CD4-positive, alpha-beta T cell treated with Interleukin-17A for 1 hour (primary cell): Measurements from ENCODE around the gene TTLL12.

ENCODE experiments used
- DNase-seq: peaks from one replicate; pipeline ENCODE4 v3.0.0-alpha.2; 2020

Gene TTLL12

DNA sequence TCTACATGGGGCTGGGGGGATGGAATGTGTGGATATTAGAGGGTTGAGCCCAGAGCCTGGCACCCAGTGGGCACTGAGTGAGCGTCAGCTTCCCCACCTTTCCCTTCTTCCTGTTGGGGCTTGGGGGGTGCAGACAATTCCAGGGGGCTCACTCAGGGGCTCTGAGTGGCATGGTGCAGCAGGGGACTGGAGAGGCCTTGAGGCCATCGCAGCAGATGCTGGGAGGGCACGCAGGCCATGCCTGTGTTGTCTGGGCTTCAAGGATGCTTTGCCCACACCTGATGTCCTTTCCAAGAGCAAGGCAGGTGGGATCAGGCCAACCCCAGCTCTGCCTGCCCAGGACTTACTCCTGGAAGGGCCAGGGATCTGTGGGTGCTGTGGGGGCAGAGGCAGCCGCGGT lies 11.2 kb upstream of the TTLL12 start:
- no peak for DNase-seq

DNA sequence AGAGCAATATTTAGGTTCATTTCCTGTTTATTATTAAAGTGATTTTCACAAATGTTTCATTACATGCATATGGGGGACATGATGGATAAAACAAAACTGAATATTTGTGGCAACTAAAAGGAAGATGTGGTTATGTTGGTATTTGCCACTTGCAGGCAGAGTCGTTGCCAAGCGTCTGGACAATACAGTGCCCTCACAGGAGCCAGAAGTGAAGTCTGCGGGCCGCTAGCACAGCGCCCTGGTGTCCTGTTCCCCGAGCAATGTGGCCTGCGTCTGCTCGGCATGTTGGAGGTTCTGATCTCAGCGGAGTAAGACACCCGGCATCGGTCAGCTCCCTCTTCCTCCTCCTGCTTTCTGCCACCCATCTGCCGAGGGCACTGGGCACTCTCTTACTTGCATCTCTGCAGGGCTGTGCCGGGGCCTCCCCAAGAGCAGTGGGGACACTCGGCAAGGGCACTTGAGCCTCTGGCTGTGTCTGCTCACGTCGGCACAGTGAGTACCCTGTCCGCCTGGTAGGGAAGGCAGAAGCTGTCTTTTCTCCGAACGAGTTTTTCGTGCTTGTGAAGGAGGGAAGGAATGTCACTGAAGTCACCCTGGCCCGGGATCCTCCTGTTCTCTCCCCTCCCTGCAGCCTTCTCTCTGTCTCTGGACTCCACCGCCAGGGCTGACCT lies 10.5 kb upstream of the TTLL12 start:
- no peak for DNase-seq

DNA sequence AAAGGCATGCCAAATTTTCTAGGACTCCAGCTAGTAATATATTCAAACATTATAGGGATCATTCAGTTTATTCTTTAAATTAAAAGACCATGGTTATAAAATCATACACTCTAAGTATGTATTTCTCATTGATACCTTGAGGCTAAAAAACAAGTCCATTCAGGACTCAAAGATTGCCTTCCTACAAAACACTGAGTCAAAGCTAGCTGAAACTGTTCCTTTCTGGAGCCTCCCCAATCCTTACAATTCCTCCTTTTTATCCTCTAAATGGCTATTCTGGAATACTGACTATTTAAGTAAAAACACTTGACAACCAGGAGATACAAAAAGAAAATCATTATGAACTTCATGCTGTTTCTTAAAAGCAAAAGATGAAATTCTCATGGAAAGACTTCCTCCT lies 4.9 kb upstream of the TTLL12 start:
- DNase-seq = no peak

DNA sequence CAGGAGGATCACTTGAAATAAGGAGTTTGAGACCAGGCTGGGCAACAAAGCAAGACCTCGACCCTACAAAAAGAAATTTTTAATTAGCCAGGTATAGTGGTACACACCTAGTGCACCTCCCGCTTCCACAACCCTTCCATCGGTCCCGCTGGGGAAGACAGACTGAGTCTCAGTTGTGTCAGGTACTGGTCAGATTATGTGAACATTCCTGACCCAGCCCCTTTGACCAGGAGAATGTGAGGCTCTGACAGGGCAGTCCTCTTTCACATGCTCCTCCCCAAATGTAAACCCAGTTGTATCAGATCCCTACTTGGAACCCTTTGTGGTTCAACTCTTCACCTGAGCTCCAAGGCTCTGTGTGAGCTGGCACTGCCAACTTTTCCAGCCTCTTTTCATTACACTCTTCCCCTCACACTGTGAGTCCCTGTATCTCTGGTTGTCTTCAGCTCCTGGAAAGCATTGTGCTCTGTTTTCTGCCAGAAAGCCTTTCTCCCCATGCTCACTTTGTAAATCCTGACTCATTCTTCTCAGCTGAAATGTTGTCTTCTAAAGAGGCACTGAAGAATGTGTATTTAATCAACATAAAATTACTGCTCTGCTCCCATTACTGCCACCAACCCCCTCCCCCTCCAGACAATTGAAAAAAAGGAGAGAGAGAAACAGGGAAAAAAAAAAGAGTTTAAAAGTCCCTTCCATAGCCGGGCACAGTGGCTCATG lies 2.1 kb upstream of the TTLL12 start:
- no peak for DNase-seq

DNA sequence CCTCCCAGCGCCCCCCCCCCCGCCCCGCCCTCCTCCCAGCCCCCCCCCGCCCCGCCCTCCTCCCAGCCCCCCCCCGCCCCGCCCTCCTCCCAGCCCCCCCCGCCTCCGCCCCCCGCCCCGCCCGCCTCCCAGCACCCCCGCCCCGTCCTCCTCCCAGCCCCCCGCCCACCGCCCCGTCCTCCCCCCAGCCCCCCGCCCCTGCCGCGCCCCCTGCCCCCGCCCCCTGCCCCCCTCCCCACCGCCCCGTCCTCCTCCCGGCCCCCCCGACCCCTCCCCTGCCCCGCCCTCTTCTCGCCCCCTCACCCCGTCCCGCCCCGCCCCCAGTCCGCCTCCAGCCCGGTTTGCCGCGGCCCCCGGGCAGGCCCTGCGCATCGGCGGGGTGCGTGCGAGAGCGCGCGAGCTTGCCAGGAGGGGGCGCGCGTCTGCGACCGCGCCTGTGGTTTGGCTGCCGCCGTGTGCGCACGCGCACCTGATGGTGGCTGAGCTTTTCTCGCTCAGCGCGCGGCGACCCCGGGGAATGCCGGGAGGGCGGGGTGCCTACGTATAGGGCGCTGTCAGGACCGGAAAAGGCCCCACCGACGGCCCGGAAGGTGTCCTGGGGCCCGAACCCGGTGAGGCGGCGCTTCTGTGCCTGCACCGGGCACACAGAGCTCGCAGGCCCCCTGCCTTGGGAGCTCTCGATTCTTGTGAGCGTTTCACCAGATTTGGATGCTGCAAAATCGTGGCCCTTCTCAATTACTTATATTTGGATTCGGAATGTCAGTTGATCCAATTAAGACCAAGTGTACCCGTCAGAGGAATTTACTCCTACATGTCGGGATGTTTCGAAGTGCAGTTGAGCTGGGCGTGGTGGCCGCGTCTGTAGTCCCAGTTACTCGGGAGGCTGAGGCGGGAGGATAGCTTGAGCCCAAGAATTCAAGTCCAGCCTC lies 501 bp upstream of the TTLL12 start:
- peak; percentile 96 for DNase-seq

DNA sequence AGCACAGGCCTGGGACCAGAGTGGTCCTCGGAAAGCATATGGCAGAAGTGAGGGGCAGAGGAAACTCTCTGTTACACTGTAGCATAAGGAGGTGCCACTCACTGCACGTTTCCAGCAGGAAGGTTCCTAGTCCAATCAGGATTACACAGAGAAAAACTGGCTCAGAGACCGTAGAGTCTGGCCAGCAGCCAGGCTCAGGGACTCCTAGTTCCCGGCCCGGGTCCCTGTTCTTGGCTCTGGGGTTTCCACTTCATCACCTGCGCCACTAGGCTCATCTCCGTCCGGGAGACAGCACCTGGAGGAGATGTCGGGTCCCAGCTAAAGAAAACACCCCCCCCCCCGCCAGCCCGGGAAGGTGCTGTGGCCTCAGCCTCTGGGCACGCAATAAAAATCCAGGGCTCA lies 1.1 kb downstream of the TTLL12 start:
- no peak for DNase-seq

DNA sequence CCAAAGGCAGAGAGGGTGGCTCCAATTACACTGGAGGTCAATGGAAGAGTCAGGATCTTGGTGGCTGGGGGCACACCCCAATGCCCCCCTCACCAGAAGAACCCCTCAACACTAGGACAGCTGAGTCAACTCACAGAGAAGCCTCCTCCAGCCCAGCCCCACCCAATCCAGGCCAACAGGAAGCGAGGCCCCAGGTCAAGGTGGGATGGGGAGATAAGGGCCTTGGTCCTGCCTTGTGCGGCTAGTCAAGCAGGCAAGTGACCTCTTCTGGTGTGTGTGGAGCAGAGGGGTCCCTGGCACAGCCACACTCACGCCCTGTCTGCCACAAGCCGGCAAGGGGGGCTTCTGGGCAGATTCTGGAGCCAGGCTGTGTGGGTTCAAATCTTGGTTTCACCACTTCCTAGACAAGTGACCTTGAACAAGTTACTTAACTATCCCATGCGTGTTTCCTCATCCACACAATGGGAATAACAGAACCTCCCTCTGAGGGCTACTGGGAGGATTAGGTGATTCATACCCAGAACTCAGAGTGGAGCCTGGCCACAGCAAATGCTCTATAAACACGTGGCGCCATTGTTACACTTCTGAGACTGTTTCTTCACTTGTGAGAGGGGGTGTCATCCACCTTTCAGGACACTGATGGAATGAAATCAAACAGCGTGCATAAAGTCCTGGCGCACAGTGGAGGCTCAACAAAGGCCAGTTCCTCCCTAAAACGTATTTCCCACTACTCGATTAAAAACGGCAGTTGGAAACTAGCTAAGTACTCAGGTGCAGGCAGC lies 3.2 kb downstream of the TTLL12 start:
- DNase-seq = no peak

DNA sequence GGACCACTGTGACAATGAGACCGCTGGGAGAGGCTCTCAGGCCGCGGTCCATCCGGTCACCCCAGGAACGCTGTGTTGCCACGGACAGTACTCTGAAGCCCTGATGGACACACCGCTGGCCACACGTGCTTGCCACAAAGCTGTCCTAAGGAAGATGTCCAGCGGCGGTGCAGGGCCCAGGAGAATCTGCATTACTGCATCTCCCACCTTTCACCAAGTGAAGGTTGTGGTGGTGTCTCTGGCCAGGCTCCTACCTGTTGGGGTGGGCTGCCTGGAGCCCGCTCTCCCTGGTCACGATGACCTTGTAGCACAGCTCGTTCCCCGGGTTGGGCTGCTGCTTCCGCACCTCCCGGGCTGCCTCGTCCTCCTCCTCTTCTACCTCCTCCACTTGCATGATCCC lies 4.2 kb downstream of the TTLL12 start:
- no peak for DNase-seq

DNA sequence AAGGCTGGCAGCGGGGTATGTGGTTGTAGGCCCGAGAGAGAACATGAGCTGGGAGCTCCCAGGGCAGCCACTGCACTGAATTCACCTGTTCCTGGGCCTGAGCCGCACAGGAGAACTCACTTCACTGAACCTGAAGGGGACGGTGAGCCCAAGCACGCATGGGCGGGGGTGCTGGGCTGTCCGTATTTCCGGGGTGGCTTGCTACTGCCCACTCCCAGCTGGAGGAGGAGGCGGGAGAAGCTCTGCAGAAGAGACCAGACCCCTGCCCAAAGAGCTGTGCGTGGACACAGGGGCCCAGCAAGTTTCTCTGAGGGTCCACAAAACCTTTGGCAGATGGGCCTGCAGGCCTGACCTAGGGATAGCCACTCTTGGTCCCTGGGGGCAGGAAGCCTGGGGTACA lies 4.8 kb downstream of the TTLL12 start:
- no peak for DNase-seq

DNA sequence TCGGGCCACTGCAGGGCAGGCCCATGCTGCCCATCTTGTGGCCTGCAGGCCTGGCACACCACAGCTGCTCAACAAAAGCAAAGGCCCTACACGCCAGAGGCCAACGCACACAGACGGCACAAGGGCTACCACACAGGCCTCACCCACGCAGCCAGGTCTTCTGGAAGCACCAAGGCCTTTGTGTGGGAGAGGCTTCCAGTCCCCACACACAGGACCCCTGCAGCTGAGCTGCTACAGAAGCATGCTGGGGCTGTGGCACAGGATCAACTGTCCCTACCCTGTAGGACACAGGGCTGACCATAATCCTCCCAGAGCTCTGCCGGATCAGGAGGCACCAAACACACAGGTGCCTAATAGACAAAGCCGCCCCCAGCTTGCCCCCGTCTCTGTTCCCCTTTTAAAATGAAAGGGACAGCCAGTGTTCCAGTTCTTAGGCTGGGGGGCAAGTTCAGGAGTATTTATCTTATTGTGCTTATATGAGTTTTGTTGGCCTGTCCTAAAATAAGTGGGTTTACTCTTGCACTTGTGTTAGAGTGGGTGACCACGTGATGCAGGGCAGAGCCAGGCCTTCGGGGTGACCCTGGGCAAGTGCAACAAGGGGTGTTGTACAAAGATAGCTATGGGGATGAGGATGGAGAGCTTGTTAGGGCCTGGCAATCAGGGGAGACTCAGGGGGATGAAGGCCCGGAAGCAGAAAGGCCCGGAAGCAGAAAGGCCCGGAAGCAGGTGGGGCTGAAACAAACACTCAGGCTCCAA lies 5.4 kb downstream of the TTLL12 start:
- no peak for DNase-seq

DNA sequence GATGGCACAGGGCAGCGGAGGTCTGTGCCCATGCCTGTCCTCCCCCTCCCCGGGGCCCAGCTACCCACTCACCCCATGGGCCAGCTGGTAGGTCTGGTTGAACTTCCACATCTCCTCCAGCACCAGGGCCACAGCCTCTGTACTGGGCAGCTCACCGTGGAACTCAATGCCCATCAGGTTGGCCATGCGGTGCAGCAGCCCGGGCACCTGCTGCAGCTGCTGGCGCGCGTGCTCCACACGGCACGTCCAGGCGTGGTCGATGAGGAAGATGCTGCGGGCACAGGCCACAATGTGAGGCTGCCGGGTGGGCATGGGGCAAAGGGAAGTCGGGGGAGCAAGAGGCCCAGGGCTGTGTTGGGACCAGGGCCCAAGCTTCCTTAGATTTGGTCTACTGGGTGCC lies 6.3 kb downstream of the TTLL12 start:
- DNase-seq = no peak

DNA sequence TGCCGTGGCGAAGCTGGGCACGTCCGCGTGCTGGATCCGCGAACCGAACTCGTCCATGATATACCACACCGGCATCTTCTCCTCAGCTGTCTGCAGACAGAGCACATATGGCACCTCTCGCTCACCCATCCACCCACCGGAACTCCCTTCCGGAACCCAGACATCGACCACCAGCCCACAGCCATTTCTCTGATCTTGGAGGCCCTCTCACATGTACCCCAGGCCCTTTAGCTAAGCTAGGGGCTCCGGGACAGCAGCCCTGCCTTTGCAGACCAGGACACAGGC lies 7.1 kb downstream of the TTLL12 start:
- DNase-seq = no peak

DNA sequence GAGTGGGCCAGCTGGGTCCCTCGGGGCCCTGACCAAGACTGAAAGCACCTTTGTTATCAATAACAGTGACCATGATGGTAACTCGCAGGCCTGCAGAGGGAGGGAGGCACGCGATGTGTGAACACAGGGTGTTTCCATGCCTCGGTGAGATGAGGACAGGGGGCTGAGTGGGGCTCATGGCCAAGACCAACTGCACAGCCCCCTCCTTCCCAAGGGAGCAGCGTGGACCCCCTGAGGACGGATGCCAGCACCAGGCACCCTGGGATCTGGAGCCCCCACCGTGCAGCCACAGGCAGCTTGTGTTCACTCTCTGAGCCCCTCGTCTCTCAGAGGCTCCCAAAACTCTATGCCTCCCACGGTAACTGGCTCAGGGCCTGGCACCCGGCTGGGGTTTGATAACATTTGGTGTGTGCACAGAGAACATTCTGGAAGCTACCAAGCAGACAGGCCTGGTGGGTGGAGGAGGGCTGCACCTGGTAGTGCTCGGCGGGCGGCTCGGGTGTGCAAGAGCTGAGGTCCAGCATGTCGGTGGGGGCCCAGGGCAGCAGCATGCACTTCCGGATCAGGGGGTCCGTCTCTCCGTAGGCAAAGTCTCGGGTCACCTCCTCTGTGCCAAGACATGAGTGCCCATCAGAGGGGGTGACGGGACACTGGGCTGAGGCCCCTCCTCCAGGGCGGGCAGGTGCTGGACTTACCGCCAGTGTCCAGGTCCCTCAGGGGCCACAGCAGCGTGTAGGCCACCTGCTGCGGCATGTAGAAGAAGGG lies 7.6 kb downstream of the TTLL12 start:
- DNase-seq = no peak

DNA sequence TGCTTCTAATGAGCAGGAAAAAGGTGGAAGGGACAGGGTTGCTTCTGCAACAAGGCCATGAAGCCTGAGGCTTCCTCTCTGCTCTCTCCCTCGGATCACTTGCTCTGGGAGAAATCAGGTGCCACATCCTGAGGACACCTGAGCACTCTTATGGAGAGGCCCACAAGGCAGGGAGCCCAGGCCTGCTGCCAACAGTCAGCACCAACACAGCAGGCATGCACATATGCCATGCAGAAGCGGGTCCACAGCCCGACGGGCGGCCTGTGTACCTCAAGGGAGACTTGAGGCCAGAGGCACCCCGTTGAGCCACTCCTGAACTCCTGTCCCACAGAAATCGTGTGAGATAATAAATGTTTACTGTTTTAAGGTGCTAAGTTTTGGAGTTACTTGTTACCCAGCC lies 9.5 kb downstream of the TTLL12 start:
- no peak for DNase-seq

DNA sequence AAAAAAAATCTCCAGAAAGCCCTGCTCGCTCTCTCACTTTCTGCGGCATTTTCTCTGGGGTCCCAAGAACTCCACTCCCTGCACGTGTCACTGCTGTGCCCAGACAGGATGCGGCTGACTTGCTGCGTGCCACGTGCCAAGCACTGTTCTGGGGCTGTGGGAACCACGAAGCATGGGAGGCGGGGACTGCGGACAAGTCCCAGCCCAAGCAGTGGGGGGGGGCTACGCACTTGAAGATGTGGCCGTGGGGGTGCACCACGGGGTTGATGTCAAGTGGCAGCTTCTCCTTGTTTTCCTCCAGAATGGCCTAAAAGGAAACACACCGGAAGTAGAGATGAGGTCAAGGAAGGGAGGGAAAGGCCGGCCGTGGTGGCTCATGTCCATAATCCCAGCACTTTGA lies 10.8 kb downstream of the TTLL12 start:
- DNase-seq = no peak

DNA sequence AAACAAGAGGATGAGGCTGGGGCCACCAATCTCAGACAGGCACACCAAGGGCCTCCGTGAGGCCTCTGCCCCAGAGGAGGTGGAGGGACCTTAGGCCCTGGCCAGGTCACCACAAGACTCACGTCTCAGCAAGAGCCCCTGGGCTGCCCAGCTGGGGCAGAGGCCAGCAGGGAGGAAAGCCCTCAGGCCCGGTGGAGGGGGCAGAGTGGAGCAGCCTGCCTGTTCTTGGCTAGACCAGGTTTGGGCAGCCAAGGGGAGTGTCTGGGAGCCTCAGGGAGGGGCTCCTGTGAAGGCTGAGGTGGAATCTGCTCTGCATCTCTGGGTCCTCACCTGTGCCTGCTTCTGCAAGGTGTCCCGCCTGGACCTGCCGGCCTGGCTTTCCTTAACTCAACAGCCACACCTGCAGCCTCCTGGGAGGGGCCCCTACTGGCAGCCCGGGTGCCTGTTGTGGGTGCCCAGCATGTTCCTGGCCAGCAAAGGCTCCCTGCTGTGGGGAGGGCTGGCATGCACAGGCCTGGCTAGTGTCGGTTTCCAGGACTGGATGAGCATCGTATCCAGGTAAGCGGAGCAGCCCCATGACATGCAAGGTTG lies 11.9 kb downstream of the TTLL12 start:
- no peak for DNase-seq

DNA sequence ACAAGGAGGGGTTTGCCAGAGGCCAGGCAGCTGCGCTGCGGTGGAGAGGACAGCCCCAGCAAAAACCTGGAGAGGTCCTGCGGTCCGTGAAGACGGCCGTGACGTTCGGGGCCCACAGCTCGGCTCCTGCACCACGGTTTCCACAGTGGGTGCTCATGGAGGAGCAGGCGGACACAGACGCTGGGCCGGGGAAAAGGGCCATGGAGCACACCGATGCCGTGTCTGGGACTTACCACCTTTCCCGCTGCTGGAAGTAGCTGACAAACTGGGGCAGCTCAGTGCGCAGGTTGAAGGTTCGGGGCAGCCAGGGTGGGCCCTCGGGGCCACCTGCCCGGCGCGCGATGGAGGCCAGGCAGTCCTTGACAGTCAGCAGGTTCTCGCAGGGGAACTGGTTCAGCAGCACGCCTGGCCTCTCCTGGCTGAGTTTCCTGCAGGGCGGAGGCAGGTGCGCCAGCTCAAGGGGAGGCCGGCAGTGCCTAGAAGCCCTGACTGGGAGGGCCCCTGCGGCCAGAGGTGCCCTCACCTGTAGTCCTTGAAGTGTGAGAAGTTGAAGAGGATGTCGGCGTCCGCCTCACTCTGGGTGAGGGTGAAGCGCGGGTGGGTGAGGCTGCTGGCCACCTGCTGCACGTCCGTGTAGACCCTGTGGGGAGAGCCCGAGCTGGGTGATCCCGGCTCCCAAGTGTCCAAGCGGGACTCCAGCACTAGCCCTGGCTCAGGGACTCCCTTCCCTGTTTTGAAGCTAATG lies 12.8 kb downstream of the TTLL12 start:
- DNase-seq = no peak

DNA sequence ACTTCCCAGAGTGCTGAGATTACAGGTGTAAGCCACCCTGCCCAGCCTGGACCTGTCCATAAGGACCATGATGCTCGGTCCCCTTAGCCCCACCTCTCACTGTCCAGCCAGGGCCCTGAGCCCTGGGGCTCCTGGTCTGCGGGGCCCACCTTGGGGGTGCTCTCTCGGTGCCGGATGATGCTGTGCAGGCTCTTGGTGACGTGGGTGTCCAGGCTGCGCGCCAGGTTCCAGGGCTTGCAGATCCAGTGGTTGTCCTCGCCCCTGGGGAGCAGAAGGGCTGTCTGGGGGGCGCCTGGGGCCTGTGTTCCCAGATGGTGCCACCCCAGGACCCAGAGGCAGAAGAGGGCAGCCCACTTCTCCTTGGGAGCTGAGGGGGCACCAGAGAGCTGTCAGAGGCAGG lies 13.4 kb downstream of the TTLL12 start:
- DNase-seq = no peak

DNA sequence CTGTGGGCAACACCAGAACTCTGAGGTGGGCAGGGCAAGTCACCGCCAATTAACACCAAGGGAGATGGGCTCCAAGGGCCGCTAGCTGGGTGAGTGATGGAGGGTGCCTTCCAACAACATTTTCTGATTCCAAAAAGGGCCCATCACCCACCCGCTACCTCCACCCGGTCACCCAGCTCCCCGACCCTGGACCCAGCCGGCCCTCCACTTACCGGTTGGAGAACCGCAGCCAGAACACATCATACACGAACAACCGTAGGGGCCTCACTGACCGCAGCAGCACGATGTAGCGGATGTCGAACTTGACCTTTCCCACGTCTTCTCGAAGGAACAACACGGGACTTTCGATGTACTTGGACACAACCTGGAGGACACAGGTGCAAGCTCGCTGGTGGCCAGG lies 14.7 kb downstream of the TTLL12 start:
- no peak for DNase-seq

DNA sequence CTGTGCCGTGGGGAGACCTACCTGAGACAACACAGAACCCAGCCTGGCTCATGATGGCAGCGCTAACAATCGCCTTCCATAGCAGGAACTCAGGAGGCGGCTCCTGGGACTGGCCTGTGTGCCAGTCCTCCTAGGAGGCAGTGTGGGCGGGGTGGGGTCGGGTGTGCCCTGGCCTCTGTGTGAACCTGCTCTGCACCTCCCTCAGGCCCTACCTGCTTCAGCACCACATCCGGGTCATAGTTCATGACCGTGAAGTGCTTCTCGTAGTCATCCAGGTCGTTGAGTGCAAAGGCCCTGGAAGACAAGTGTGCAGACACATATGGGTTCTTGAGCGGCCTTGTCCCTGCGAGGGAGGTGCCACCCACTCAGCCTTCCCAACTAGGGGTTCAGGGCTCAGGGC lies 15.3 kb downstream of the TTLL12 start:
- DNase-seq = no peak
